ENCODE data around the gene R3HDM4. TPM values are rescaled to one million over a fixed set of nuclear protein-coding genes. Genes with fewer than 3 reads are reported as not detected.

R3HDM4 gene
- total and polyA plus RNA-seq, 4 donors, result 31.6 to 139 (median 77.7) TPM

GRCh38 chr19:926323-926588 lies 13.2 kb upstream of the R3HDM4 start:
- H3K4me1 ChIP-seq (ENCODE audit: control insufficient read depth in 5 of 5, insufficient read depth in 5 of 5, low read length in 5 of 5), result peaks cover 0 to 10% (median 0%) of the 10 kb centered on the region in 5 donors
- ATAC-seq (ENCODE audit: insufficient read depth, low FRiP score) (no peak), DNase-seq (no peak)
- no peaks in the 10 kb centered on the region for H3K9me3 ChIP-seq (ENCODE audit: control insufficient read depth in 4 of 4, insufficient read depth in 3 of 4, low read length in 3 of 4)
- no peak for TF ChIP-seq CTCF (IDR thresholded peaks at IDR 0.05; ENCODE audit: control extremely low read depth, extremely low read depth)
- peaks cover 0 to 10% (median 4%) of the 10 kb centered on the region in 4 donors for H3K36me3 ChIP-seq (ENCODE audit: control insufficient read depth in 4 of 4, insufficient read depth in 4 of 4, low read length in 4 of 4)
- WGBS, 2 donors, result 0 to 2% methylated on average over 18 to 21 of the region's 21 CpGs
- H3K27ac ChIP-seq (ENCODE audit: low read depth in 1 of 2, low read length in 1 of 2), result peak overlapping the region; percentile 53 to 84
- H3K4me3 ChIP-seq, result peak overlapping the region; percentile 82
- H3K9ac ChIP-seq (ENCODE audit: insufficient read depth in 1 of 2, low read length in 2 of 2), result no peak overlapping the region
- H3K27me3 ChIP-seq (ENCODE audit: control insufficient read depth in 3 of 3, insufficient read depth in 3 of 3, low read length in 2 of 3), result peaks cover 0 to 2% (median 2%) of the 10 kb centered on the region in 3 donors

- Histone ChIP-seq H3K27ac (ENCODE audit: low read depth in 1 of 2, low read length in 1 of 2) (peak within 1 kb of the TSS; percentile 55 to 84), H3K4me3 (peak within 1 kb of the TSS; percentile 82), H3K4me1 (ENCODE audit: control insufficient read depth in 5 of 5, insufficient read depth in 5 of 5, low read length in 5 of 5) (peaks cover 0 to 10% (median 0%) of the 10 kb centered on the region in 5 donors), H3K9me3 (ENCODE audit: control insufficient read depth in 4 of 4, insufficient read depth in 3 of 4, low read length in 3 of 4) (no peaks in the 10 kb centered on the region), H3K36me3 (ENCODE audit: control insufficient read depth in 4 of 4, insufficient read depth in 4 of 4, low read length in 4 of 4) (peaks cover 0 to 8% (median 4%) of the 10 kb centered on the region in 4 donors), H3K27me3 (ENCODE audit: control insufficient read depth in 3 of 3, insufficient read depth in 3 of 3, low read length in 2 of 3) (peaks cover 0 to 8% (median 7%) of the 10 kb centered on the region in 3 donors), H3K9ac (ENCODE audit: insufficient read depth in 1 of 2, low read length in 2 of 2) (no peak within 1 kb of the TSS)
- ATAC-seq (ENCODE audit: insufficient read depth, low FRiP score), result peak; percentile 78
- TF ChIP-seq CTCF (IDR thresholded peaks at IDR 0.05; ENCODE audit: control extremely low read depth, extremely low read depth), result no peak
- peak; percentile 88 to 92 (median 91) for DNase-seq
- 0 to 1% methylated on average over 85 to 97 of the region's 97 CpGs for WGBS, 2 donors
Observed at GRCh38 chr19:925526-926322, 12.7 kb upstream of the R3HDM4 start, which contains the start of gene ARID3A. Gene ARID3A, plus strand, starts transcription at chr19:926035. Its CDS starts 3,494 bp downstream, at chr19:929529.

- Histone ChIP-seq H3K4me3 (peak overlapping the region; percentile 75), H3K9ac (ENCODE audit: insufficient read depth in 1 of 2, low read length in 2 of 2) (no peak overlapping the region), H3K27me3 (ENCODE audit: control insufficient read depth in 3 of 3, insufficient read depth in 3 of 3, low read length in 2 of 3) (peaks cover 0 to 10% (median 10%) of the 10 kb centered on the region in 3 donors), H3K27ac (ENCODE audit: low read depth in 1 of 2, low read length in 1 of 2) (peak overlapping the region; percentile 53 to 84), H3K9me3 (ENCODE audit: control insufficient read depth in 4 of 4, insufficient read depth in 3 of 4, low read length in 3 of 4) (no peaks in the 10 kb centered on the region), H3K4me1 (ENCODE audit: control insufficient read depth in 5 of 5, insufficient read depth in 5 of 5, low read length in 5 of 5) (peaks cover 0 to 12% (median 0%) of the 10 kb centered on the region in 5 donors), H3K36me3 (ENCODE audit: control insufficient read depth in 4 of 4, insufficient read depth in 4 of 4, low read length in 4 of 4) (peaks cover 0 to 7% (median 4%) of the 10 kb centered on the region in 4 donors)
- WGBS, 2 donors, result 1 to 2% methylated on average over 31 to 39 of the region's 39 CpGs
- DNase-seq (no peak), ATAC-seq (ENCODE audit: insufficient read depth, low FRiP score) (peak; percentile 36)
- no peak for TF ChIP-seq CTCF (IDR thresholded peaks at IDR 0.05; ENCODE audit: control extremely low read depth, extremely low read depth)
Observed at GRCh38 chr19:925087-925525, 12.1 kb upstream of the R3HDM4 start.
